Measurements from ENCODE around the gene AOPEP.

Gene AOPEP

DNA sequence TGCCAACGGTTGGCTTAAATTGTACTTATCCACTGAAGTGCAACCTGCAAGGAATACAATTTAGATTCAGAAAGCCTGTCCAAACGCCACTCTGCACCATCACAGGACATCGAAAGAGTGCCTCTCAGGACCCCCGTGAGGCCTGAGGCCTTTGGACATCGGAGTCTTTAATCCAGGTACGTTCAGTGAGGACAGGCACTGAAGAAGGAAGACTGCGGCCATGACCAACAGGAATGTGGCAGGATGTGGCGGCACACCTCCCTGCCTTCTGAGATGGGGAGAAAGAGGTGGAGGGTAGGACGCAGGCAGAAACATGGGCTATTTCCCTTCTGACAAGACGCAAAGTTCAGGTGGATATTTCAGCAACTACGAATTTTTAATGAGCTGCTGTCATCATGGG is 385.2 kb downstream of the AOPEP start:
- Histone ChIP-seq H3K4me1 (ENCODE audit: control insufficient read depth in 1 of 2, insufficient read depth in 2 of 2, low read length in 2 of 2) (peaks cover 0 to 6% of the 10 kb centered on the region in 2 donors), H3K9me3 (ENCODE audit: control insufficient read depth in 1 of 2, low read length in 2 of 2) (no peaks in the 10 kb centered on the region), H3K4me3 (ENCODE audit: low read depth in 1 of 2, low read length in 2 of 2) (no peak overlapping the region), H3K27me3 (ENCODE audit: low read depth, low read length) (no peaks in the 10 kb centered on the region), H3K36me3 (ENCODE audit: control insufficient read depth in 1 of 2, insufficient read depth in 2 of 2, low read length in 2 of 2) (peaks cover 11 to 37% of the 10 kb centered on the region in 2 donors), H3K27ac (ENCODE audit: low read length) (no peak overlapping the region)

DNA sequence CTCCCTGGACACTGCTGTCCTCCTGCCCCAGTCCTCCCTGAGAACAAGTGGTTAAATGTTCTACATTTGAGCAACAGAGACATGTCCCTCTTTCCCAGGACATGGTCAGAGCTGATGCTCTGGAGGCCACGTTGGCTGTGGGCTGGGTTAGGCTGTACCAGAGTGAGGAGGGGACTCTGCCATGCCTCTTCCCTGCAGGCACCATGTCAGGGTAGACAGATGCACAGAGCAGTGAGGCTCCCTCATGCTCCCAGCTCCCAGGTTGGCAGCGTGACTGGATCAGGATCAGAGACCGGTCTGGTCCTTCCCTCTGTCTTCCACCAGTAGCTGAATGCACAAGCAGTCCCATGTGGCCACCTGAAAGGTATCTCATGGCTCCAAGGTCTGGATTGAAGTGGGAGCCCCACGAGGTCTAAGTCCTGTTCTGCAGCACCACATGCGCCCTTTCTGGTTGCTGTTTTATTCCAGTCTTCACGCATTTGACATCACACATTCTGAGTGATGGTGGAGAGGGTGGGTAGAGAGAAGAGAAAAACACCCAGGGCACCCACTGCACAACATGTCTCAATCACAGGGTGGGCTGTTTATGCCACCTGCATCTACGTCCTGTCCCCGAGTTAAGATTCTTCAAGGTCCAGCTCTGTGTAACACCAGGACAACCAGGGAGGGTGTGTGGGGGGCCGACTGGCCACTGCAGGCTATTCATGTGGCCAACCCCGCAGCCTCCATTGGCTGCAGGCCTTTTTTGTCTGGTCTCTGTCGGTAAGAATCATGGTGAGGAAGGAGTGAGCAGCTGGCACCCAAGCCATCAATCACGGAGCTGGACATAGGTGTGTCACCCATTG is 386.2 kb downstream of the AOPEP start:
- no peak overlapping the region for H3K4me3 ChIP-seq (ENCODE audit: low read depth in 1 of 2, low read length in 2 of 2)
- no peak overlapping the region for H3K27ac ChIP-seq (ENCODE audit: low read length)
- H3K9me3 ChIP-seq (ENCODE audit: control insufficient read depth in 1 of 2, low read length in 2 of 2), result no peaks in the 10 kb centered on the region
- H3K27me3 ChIP-seq (ENCODE audit: low read depth, low read length), result no peaks in the 10 kb centered on the region
- peaks cover 10 to 35% of the 10 kb centered on the region in 2 donors for H3K36me3 ChIP-seq (ENCODE audit: control insufficient read depth in 1 of 2, insufficient read depth in 2 of 2, low read length in 2 of 2)
- H3K4me1 ChIP-seq (ENCODE audit: control insufficient read depth in 1 of 2, insufficient read depth in 2 of 2, low read length in 2 of 2), result no peaks in the 10 kb centered on the region

DNA sequence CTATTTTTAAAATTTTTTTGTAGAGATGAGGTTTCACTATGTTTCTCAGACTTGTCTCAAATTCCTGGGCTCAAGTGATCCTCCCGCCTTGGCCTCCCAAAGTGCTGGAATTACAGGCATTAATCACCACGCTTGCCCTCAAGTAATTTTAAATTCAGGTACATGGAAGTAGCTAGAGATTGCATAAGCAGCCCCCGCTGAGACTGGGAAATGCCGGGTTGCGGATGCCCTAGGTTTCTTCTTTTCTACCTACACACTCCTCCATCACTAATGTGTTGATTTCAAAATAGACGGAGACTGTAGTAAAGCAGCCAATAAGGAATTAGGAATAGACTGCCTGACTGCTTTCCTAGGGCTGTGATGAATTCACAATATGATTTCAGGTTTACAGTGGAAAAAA is 388.6 kb downstream of the AOPEP start:
- H3K4me3 ChIP-seq (ENCODE audit: low read depth in 1 of 2, low read length in 2 of 2), result no peak overlapping the region
- no peaks in the 10 kb centered on the region for H3K9me3 ChIP-seq (ENCODE audit: control insufficient read depth in 1 of 2, low read length in 2 of 2)
- H3K27ac ChIP-seq (ENCODE audit: low read length), result no peak overlapping the region
- H3K36me3 ChIP-seq (ENCODE audit: control insufficient read depth in 1 of 2, insufficient read depth in 2 of 2, low read length in 2 of 2), result peaks cover 5 to 23% of the 10 kb centered on the region in 2 donors
- no peaks in the 10 kb centered on the region for H3K27me3 ChIP-seq (ENCODE audit: low read depth, low read length)
- no peaks in the 10 kb centered on the region for H3K4me1 ChIP-seq (ENCODE audit: control insufficient read depth in 1 of 2, insufficient read depth in 2 of 2, low read length in 2 of 2)

DNA sequence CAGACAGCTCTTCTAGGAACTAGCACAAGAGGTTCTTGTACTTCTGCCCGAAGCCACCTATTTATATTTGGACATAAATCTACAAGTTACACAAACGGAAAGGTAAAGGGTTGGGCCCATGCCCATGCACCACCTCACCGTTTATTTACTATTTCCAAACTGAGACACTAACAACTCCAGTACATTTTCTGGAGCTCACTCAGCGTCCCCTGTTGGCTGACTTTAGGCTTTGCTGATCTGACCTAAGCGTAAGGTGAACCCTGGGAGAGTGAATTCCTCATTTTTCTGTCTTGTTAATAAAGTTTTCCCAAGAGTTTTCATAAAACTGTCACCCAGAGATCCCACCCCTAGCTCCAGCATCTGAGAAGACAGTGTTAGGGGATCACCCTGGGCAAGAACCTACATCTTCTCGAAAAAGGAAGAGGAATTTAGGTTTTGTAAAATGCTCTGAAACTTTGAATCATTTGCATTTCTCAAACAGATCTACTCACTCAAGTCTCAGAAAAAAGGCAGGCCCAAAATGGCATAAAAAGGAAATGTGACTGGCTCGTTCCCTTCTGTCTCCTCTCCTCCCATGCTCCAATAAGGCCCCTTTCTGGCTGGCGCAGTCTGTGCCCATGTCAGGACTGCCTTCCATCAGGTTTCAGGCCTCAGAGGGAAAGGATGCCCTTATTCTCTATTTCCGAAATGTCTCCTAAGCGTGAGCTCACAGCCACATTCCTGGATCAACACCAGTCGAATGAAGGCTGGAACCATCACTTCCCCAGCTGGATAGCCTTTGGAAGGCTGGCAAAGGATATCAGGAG is 389.7 kb downstream of the AOPEP start:
- Histone ChIP-seq H3K36me3 (ENCODE audit: control insufficient read depth in 1 of 2, insufficient read depth in 2 of 2, low read length in 2 of 2) (peaks cover 5 to 19% of the 10 kb centered on the region in 2 donors), H3K27ac (ENCODE audit: low read length) (peak overlapping the region; percentile 27), H3K9me3 (ENCODE audit: control insufficient read depth in 1 of 2, low read length in 2 of 2) (no peaks in the 10 kb centered on the region), H3K4me3 (ENCODE audit: low read depth in 1 of 2, low read length in 2 of 2) (no peak overlapping the region), H3K4me1 (ENCODE audit: control insufficient read depth in 1 of 2, insufficient read depth in 2 of 2, low read length in 2 of 2) (no peaks in the 10 kb centered on the region), H3K27me3 (ENCODE audit: low read depth, low read length) (no peaks in the 10 kb centered on the region)

DNA sequence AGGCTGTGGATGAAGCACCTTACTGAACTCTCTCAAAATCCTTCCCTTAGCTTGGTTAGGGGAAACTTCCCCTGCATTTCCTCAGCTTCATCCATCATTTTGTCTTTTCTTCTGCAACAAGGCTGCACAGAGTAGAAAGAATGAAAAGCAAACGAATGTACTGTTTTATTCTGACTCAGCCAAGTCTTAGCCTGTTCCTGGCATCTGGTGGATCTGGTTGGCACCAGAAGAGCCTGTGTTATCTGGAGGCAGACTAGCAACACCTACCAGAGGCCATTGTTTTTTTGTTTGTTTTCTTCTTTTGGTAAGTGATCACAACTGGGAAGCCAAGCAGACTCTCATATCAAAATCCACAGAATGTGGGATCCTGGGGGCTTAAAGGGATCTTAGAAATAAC is 390.3 kb downstream of the AOPEP start:
- Histone ChIP-seq H3K27me3 (ENCODE audit: low read depth, low read length) (no peaks in the 10 kb centered on the region), H3K4me3 (ENCODE audit: low read depth in 1 of 2, low read length in 2 of 2) (no peak overlapping the region), H3K27ac (ENCODE audit: low read length) (no peak overlapping the region), H3K4me1 (ENCODE audit: control insufficient read depth in 1 of 2, insufficient read depth in 2 of 2, low read length in 2 of 2) (no peaks in the 10 kb centered on the region), H3K9me3 (ENCODE audit: control insufficient read depth in 1 of 2, low read length in 2 of 2) (no peaks in the 10 kb centered on the region), H3K36me3 (ENCODE audit: control insufficient read depth in 1 of 2, insufficient read depth in 2 of 2, low read length in 2 of 2) (peaks cover 5 to 13% of the 10 kb centered on the region in 2 donors)

DNA sequence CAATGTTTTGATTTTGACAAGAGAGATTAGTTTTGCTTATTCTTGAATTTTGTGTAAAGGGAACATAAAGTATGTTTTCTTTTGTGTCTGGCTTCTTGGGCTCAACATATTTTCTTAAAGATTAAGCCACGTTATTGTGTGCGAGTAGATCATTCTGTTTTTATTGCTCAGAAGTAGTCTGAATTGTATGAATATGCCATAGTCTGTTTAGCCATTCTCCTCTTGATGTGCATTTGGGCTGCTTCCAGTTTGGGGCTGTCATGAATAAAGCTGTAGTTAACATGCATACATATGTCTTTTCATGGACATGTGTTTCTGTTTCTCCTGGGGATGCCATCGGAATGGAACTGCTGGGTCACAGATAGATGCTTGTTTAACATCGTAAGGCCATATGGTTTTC is 392.1 kb downstream of the AOPEP start:
- Histone ChIP-seq H3K27ac (ENCODE audit: low read length) (no peak overlapping the region), H3K36me3 (ENCODE audit: control insufficient read depth in 1 of 2, insufficient read depth in 2 of 2, low read length in 2 of 2) (no peaks in the 10 kb centered on the region), H3K4me1 (ENCODE audit: control insufficient read depth in 1 of 2, insufficient read depth in 2 of 2, low read length in 2 of 2) (no peaks in the 10 kb centered on the region), H3K9me3 (ENCODE audit: control insufficient read depth in 1 of 2, low read length in 2 of 2) (no peaks in the 10 kb centered on the region), H3K4me3 (ENCODE audit: low read depth in 1 of 2, low read length in 2 of 2) (no peak overlapping the region), H3K27me3 (ENCODE audit: low read depth, low read length) (no peaks in the 10 kb centered on the region)

DNA sequence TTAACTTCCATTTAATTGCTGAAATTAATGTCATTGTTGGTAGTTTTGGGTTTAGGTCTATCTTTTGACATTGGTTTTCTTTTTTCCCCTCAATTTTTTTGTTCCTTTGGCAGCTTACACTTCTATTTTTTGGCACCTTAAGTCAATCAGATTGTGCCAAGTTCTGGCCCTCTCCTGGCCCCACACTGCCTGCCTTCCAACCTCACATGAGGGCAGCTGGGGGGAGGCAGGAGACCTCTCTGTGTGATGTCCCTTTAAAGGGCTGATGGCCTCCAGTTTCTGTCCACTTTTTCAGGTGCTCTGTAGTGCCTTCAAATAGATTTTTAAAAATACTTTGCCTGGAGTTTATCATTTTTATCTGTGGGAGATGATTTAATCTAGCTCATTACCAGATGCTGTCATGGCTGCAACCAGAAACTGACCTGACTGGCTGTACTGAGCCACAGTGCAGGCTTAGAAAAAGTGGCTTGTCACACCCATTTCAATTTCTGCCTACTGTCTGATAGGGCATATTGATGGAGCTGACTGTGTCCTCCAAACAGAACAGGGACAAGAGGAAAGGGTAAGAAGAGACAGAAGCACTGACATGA is 394.4 kb downstream of the AOPEP start:
- no peak overlapping the region for H3K27ac ChIP-seq (ENCODE audit: low read length)

DNA sequence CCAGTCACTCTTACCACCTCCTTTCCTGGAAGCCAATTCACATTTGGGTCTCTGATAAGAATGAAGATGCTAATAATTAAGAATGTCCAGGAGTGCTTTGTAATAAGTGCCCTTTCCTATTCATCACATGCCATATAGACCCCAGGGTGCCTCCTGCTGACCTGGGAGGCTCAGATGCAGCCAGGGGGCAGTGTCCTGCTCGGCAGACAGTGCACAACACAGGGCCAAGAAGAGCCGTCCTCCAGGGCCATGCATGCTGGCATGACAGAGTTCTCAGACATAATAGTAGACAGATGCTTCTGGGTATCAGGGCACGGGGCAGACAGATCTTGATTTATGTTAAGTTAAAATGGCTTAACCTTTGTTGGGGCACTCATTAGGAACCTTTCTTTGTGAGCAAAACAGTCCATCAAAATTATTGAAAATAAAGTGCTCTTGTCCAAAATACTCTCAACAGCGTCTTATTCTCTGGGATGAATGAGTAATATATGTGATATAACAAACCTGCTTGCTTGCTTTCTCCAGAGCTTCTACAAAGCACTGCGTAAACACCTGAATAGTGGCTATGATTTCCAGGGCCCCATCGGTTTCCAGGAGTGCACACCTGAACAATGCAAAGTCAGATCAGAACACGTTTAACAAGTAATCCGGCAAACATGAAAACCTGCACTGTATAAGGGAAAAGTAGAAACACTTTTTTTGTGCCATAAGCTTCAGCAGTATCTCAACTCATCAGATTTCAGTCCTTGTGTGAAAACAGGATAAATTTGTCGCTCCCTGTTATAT is 398.3 kb downstream of the AOPEP start:
- Histone ChIP-seq H3K4me1 (ENCODE audit: control insufficient read depth in 1 of 2, insufficient read depth in 2 of 2, low read length in 2 of 2) (peaks cover 0 to 13% of the 10 kb centered on the region in 2 donors), H3K36me3 (ENCODE audit: control insufficient read depth in 1 of 2, insufficient read depth in 2 of 2, low read length in 2 of 2) (no peaks in the 10 kb centered on the region), H3K27me3 (ENCODE audit: low read depth, low read length) (no peaks in the 10 kb centered on the region), H3K9me3 (ENCODE audit: control insufficient read depth in 1 of 2, low read length in 2 of 2) (no peaks in the 10 kb centered on the region), H3K4me3 (ENCODE audit: low read depth in 1 of 2, low read length in 2 of 2) (no peak overlapping the region), H3K27ac (ENCODE audit: low read length) (no peak overlapping the region)

More for the DNA sequence above, 394.4 kb downstream of the AOPEP start:
- no peaks in the 10 kb centered on the region for H3K4me1 ChIP-seq (ENCODE audit: control insufficient read depth in 1 of 2, insufficient read depth in 2 of 2, low read length in 2 of 2)
- no peaks in the 10 kb centered on the region for H3K27me3 ChIP-seq (ENCODE audit: low read depth, low read length)
- no peaks in the 10 kb centered on the region for H3K9me3 ChIP-seq (ENCODE audit: control insufficient read depth in 1 of 2, low read length in 2 of 2)
- H3K4me3 ChIP-seq (ENCODE audit: low read depth in 1 of 2, low read length in 2 of 2), result no peak overlapping the region
- H3K36me3 ChIP-seq (ENCODE audit: control insufficient read depth in 1 of 2, insufficient read depth in 2 of 2, low read length in 2 of 2), result no peaks in the 10 kb centered on the region

DNA sequence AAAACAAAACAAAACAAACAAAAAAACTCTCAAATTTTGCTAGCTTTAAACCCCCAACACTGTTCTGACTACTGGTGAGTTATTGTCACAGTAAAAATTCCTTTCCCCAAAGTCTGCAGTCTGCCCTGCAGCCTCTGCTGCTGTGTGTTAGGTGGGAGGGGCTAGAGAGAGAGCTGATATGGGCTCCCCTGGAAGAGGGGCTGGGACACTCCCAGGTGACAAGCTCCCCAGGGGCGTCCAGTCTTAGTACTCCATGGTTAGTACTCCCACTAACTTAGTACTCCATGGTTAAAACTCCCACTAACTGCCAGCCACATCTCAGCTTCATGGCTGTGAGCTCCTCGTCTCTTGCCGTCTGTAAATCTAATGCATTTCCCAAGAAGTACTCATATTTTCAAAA is 399.2 kb downstream of the AOPEP start:
- no peak overlapping the region for H3K27ac ChIP-seq (ENCODE audit: low read length)
- peaks cover 0 to 13% of the 10 kb centered on the region in 2 donors for H3K4me1 ChIP-seq (ENCODE audit: control insufficient read depth in 1 of 2, insufficient read depth in 2 of 2, low read length in 2 of 2)
- no peak overlapping the region for H3K4me3 ChIP-seq (ENCODE audit: low read depth in 1 of 2, low read length in 2 of 2)
- H3K9me3 ChIP-seq (ENCODE audit: control insufficient read depth in 1 of 2, low read length in 2 of 2), result no peaks in the 10 kb centered on the region
- no peaks in the 10 kb centered on the region for H3K27me3 ChIP-seq (ENCODE audit: low read depth, low read length)
- H3K36me3 ChIP-seq (ENCODE audit: control insufficient read depth in 1 of 2, insufficient read depth in 2 of 2, low read length in 2 of 2), result no peaks in the 10 kb centered on the region

DNA sequence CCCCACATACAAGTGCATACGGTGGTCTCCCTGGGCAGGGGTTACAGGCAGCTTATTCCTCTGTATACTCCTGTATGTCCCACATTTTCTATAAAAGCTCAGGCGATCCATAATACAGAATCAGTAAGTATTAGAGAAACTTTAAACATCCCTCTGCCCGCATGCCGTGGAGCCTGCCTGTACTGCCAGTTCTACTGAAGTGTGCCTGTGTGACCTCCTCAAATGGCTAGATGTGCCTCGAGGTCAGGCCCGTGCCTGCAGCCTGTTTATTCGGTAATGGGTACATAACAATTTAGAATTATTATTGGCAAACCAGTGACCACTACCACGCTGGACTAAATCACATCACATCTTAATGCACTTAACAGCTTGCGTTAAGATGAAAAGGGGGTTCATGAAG is 400.2 kb downstream of the AOPEP start:
- H3K9me3 ChIP-seq (ENCODE audit: control insufficient read depth in 1 of 2, low read length in 2 of 2), result no peaks in the 10 kb centered on the region
- H3K4me3 ChIP-seq (ENCODE audit: low read depth in 1 of 2, low read length in 2 of 2), result peak overlapping the region in 1 of 2 donors; percentile 56
- no peaks in the 10 kb centered on the region for H3K27me3 ChIP-seq (ENCODE audit: low read depth, low read length)
- H3K36me3 ChIP-seq (ENCODE audit: control insufficient read depth in 1 of 2, insufficient read depth in 2 of 2, low read length in 2 of 2), result no peaks in the 10 kb centered on the region
- no peak overlapping the region for H3K27ac ChIP-seq (ENCODE audit: low read length)
- peaks cover 0 to 17% of the 10 kb centered on the region in 2 donors for H3K4me1 ChIP-seq (ENCODE audit: control insufficient read depth in 1 of 2, insufficient read depth in 2 of 2, low read length in 2 of 2)
